SIG-M5 (cell line): Measurements from ENCODE around the gene IL4I1.

ENCODE experiments used
- DNase-seq: peaks from one replicate; lab custom pipeline; 2025; lab: John Stamatoyannopoulos, UW

IL4I1 gene

GRCh38 chr19:49877879-49878743 is 18.6 kb downstream of the IL4I1 start:
- peak; percentile 58 for DNase-seq

- peak; percentile 96 for DNase-seq
These were observed 19.4 kb downstream of the IL4I1 start, which contains the start of the genes AKT1S1 and TBC1D17 for GRCh38 chr19:49877020-49877878. TSS of gene AKT1S1 (minus strand) at chr19:49877355. CDS start at chr19:49873295, 4,060 bp downstream. TSS of gene TBC1D17 (plus strand) at chr19:49877702. CDS start at chr19:49877724, 22 bp downstream.

- peak; percentile 86 for DNase-seq
These were observed 20.2 kb downstream of the IL4I1 start for GRCh38 chr19:49876422-49877019.

- no peak for DNase-seq
These were observed 20.7 kb downstream of the IL4I1 start for GRCh38 chr19:49875857-49876421.

- DNase-seq = no peak
These were observed 21.5 kb downstream of the IL4I1 start for GRCh38 chr19:49875177-49875576.

GRCh38 chr19:49874503-49875157 is 22.1 kb downstream of the IL4I1 start:
- DNase-seq = no peak

GRCh38 chr19:49873834-49874233 is 22.9 kb downstream of the IL4I1 start:
- no peak for DNase-seq

GRCh38 chr19:49873129-49873521 is 23.6 kb downstream of the IL4I1 start:
- DNase-seq = no peak

- DNase-seq = no peak
These were observed 24.2 kb downstream of the IL4I1 start for GRCh38 chr19:49872245-49873128.

GRCh38 chr19:49871349-49871985 is 25.2 kb downstream of the IL4I1 start:
- DNase-seq = no peak

GRCh38 chr19:49870309-49870901 is 26.3 kb downstream of the IL4I1 start:
- no peak for DNase-seq

GRCh38 chr19:49869484-49870308 is 27.0 kb downstream of the IL4I1 start:
- DNase-seq = peak; percentile 98

- no peak for DNase-seq
These were observed 27.6 kb downstream of the IL4I1 start for GRCh38 chr19:49869009-49869483.

GRCh38 chr19:49866933-49867782 is 29.5 kb downstream of the IL4I1 start, which contains the start of gene PNKP:
TSS of gene PNKP (minus strand) at chr19:49867576. CDS start at chr19:49867204, 372 bp downstream.
- DNase-seq = peak; percentile 49

- DNase-seq = no peak
These were observed 31.8 kb downstream of the IL4I1 start for GRCh38 chr19:49864890-49865289.

GRCh38 chr19:49863935-49864320 is 32.8 kb downstream of the IL4I1 start:
- DNase-seq = no peak

- DNase-seq = no peak
These were observed 33.3 kb downstream of the IL4I1 start for GRCh38 chr19:49863254-49863934.
